GM19372 (cell line): ENCODE measurements around the gene MLEC.
A peak's percentile ranks its signal among the peaks of the same experiment; 100 is the strongest.

Experiments
- ATAC-seq: cut with Tn5 transposase; IDR thresholded peaks from one replicate; pipeline ENCODE4 v1.9.1; 2021; ENCODE audit warnings: mild to moderate bottlenecking, low read depth, moderate library complexity; ENCODE audit not compliant: unreplicated experiment

Gene MLEC

GRCh38 chr12:120686690-120687577 is at the start of gene MLEC:
Gene MLEC, plus strand, starts transcription at chr12:120687149. Its CDS starts 148 bp downstream, at chr12:120687297.
- peak; percentile 70 for ATAC-seq

GRCh38 chr12:120639771-120640721 is 46.9 kb upstream of the MLEC start, which contains the start of gene CABP1:
Gene CABP1, plus strand, starts transcription at chr12:120640626. Its CDS starts 60 bp downstream, at chr12:120640686.
- peak; percentile 61 for ATAC-seq

GRCh38 chr12:120640861-120641833 is 45.8 kb upstream of the MLEC start:
- ATAC-seq = peak; percentile 44

GRCh38 chr12:120642121-120642520 is 44.8 kb upstream of the MLEC start:
- ATAC-seq = no peak

- no peak for ATAC-seq
Observed at GRCh38 chr12:120642826-120643225, 44.1 kb upstream of the MLEC start.

- no peak for ATAC-seq
Observed at GRCh38 chr12:120643574-120643973, 43.4 kb upstream of the MLEC start.

- ATAC-seq = no peak
Observed at GRCh38 chr12:120646044-120646443, 40.9 kb upstream of the MLEC start.

GRCh38 chr12:120647375-120647755 is 39.6 kb upstream of the MLEC start:
- no peak for ATAC-seq

- no peak for ATAC-seq
Observed at GRCh38 chr12:120649442-120650232, 37.3 kb upstream of the MLEC start.

- ATAC-seq = no peak
Observed at GRCh38 chr12:120650233-120650690, 36.7 kb upstream of the MLEC start.

- no peak for ATAC-seq
Observed at GRCh38 chr12:120651821-120652220, 35.1 kb upstream of the MLEC start.

GRCh38 chr12:120652656-120653435 is 34.1 kb upstream of the MLEC start:
- no peak for ATAC-seq

- ATAC-seq = no peak
Observed at GRCh38 chr12:120653611-120654010, 33.3 kb upstream of the MLEC start.

GRCh38 chr12:120654656-120655055 is 32.3 kb upstream of the MLEC start:
- ATAC-seq = no peak

- no peak for ATAC-seq
Observed at GRCh38 chr12:120656008-120656407, 30.9 kb upstream of the MLEC start.

GRCh38 chr12:120658286-120659150 is 28.4 kb upstream of the MLEC start:
- no peak for ATAC-seq

GRCh38 chr12:120659151-120659525 is 27.8 kb upstream of the MLEC start:
- no peak for ATAC-seq
